Parathyroid adenoma (tissue), 2 donors: ENCODE results near the gene PRXL2B.
A peak's percentile ranks its signal among the peaks of the same experiment; 100 is the strongest.
"Not testable (repeated sequence)": the region's sequence is repeated elsewhere in the genome, so short reads cannot be mapped to it uniquely, and the experiment has no call there.

Experiments
- H2AFZ ChIP-seq: fragments of 300-600 bp; sonication (generic); one replicate; pipeline ENCODE4 v1.7.0; 2017; ENCODE audit warnings: antibody characterized with exemption, mild to moderate bottlenecking
- H3K27ac ChIP-seq: fragments of 300-600 bp; sonication (generic); one replicate; pipeline ENCODE4 v1.7.0; 2017
- H3K27me3 ChIP-seq: fragments of 300-600 bp; sonication (generic); one replicate; pipeline ENCODE4 v1.7.0; 2017; ENCODE audit warnings: low read length; ENCODE audit not compliant: control insufficient read depth, insufficient read depth
- H3K36me3 ChIP-seq: fragments of 300-600 bp; sonication (generic); one replicate; pipeline ENCODE4 v1.7.0; 2017; ENCODE audit warnings: low read length; ENCODE audit not compliant: control insufficient read depth, insufficient read depth
- H3K4me1 ChIP-seq: fragments of 300-600 bp; sonication (generic); one replicate; pipeline ENCODE4 v1.7.0; 2017; ENCODE audit warnings: control low read depth
- H3K4me2 ChIP-seq: fragments of 300-600 bp; sonication (generic); one replicate; pipeline ENCODE4 v1.7.0; 2017; ENCODE audit warnings: low read length
- H3K4me3 ChIP-seq: fragments of 300-600 bp; sonication (generic); one replicate; pipeline ENCODE4 v1.7.0; 2017; ENCODE audit warnings: low read depth, low read length
- H3K79me2 ChIP-seq: fragments of 300-600 bp; sonication (generic); one replicate; pipeline ENCODE4 v1.7.0; 2017; ENCODE audit warnings: control low read depth
- H3K9ac ChIP-seq: fragments of 300-600 bp; sonication (generic); one replicate; pipeline ENCODE4 v1.7.0; 2017; ENCODE audit warnings: mild to moderate bottlenecking
- H3K9me3 ChIP-seq: fragments of 300-600 bp; sonication (generic); one replicate; pipeline ENCODE4 v1.7.0; 2017; ENCODE audit warnings: low read length; ENCODE audit not compliant: control insufficient read depth
- CTCF ChIP-seq: fragments of 300-600 bp; sonication (generic); IDR thresholded peaks from one replicate; pipeline ENCODE4 v1.7.0; 2017; ENCODE audit warnings: antibody characterized with exemption, mild to moderate bottlenecking
- donor health status: primary hyperparathyroidism.

The PRXL2B gene

DNA sequence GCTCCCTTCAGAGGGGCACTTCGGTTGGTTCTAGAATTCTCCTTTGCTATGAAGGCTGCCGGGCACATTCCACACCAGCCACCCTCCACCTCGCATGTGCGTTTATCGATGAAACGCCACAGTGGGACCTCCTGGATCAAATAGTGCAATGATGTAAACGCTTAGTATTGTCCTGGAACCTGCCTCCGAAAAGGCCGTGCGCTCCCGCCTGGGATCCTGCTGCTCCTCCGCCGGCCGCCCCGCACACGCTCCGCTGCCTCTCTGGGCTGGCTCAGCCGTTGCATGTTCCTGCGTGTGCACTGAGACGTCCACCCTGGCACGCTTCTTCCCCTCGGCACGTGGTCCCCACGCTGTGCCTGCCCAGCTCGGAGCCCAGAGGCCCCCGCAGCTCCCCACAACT, 34.4 kb upstream of the PRXL2B start:
- Histone ChIP-seq H3K36me3 (no peaks in the 10 kb centered on the region), H3K9ac (no peak overlapping the region), H3K4me3 (no peak overlapping the region), H3K27ac (no peak overlapping the region), H3K27me3 (no peaks in the 10 kb centered on the region), H3K9me3 (no peaks in the 10 kb centered on the region), H2AFZ (no peak overlapping the region), H3K4me1 (peaks cover 9% of the 10 kb centered on the region), H3K4me2 (no peak overlapping the region), H3K79me2 (no peaks in the 10 kb centered on the region)
- TF ChIP-seq CTCF = no peak

DNA sequence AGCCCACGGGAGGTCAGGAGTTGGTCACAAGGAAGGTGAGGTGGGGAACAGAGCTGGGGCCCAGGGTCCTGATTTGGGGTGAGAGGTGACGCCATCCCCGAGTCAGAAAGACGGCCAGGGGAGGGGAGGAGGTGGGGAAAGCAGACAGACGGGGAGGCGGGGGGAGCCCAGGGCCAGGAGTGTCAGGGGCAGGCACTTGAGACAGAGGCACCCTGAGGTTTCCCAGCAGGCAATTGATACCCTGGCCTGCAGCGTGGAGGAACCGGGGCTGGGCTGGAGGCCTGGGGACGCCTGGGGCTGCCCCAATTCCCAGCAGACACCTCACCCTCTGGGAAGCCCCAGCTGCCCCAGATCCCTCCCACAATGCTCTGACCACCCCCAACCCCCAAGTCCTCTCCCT, 33.5 kb upstream of the PRXL2B start:
- not testable (repeated sequence) for H2AFZ ChIP-seq, H3K4me2 ChIP-seq, H3K27ac ChIP-seq, H3K36me3 ChIP-seq, H3K79me2 ChIP-seq, H3K9me3 ChIP-seq, H3K9ac ChIP-seq, H3K4me3 ChIP-seq, H3K27me3 ChIP-seq
- peaks cover 11% of the 10 kb centered on the region for H3K4me1 ChIP-seq

GRCh38 chr1:2553871-2554620, 32.5 kb upstream of the PRXL2B start:
- Histone ChIP-seq H3K9ac (no peak overlapping the region), H3K4me1 (peaks cover 6% of the 10 kb centered on the region), H2AFZ (no peak overlapping the region), H3K27me3 (no peaks in the 10 kb centered on the region), H3K4me2 (no peak overlapping the region), H3K79me2 (no peaks in the 10 kb centered on the region), H3K4me3 (no peak overlapping the region), H3K36me3 (no peaks in the 10 kb centered on the region), H3K9me3 (no peaks in the 10 kb centered on the region), H3K27ac (no peak overlapping the region)
- TF ChIP-seq CTCF = no peak

GRCh38 chr1:2554621-2555387, 31.8 kb upstream of the PRXL2B start:
- peak overlapping the region; percentile 95 for H3K27ac ChIP-seq
- H3K9me3 ChIP-seq = no peaks in the 10 kb centered on the region
- H3K79me2 ChIP-seq = no peaks in the 10 kb centered on the region
- H3K27me3 ChIP-seq = no peaks in the 10 kb centered on the region
- H3K4me3 ChIP-seq = no peak overlapping the region
- no peak overlapping the region for H3K9ac ChIP-seq
- H3K4me1 ChIP-seq = peaks cover 4% of the 10 kb centered on the region
- H3K36me3 ChIP-seq = no peaks in the 10 kb centered on the region
- H2AFZ ChIP-seq = no peak overlapping the region
- peak; percentile 28 for TF ChIP-seq CTCF
- H3K4me2 ChIP-seq = no peak overlapping the region

DNA sequence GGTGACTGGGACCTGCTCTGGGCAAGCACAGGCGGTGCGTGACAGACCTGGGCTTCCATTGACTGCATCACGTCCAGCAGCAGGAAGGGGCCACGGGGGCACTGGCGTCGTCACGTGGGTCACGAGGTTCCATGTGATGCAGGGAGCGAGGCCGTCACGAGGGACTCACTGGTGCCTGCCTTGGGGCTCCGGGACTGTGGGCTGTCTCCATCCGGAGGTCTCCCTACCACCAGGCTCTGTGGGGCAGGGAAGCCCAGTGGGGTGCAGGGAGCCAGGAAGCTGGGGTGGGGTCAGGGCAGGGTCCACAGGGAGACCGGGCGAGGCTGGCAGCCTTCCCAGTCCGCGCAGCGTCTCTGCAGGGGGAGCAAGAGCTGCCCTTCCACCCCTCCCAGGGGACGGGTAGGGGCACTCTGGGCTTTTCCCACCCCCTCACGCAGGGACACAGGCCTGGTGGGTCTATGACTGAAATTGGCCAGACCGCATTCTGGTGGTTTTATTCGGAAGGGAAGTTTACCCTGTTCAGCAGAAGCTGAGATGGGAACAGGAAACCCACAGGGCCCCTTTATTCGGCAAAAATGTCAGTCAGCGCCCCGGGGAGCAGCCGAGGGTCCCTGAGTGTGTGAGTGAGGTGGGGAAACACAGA, 30.8 kb upstream of the PRXL2B start:
- H2AFZ ChIP-seq = peak overlapping the region; percentile 74
- no peaks in the 10 kb centered on the region for H3K36me3 ChIP-seq
- peak overlapping the region; percentile 84 for H3K4me3 ChIP-seq
- TF ChIP-seq CTCF = no peak
- no peaks in the 10 kb centered on the region for H3K79me2 ChIP-seq
- H3K9me3 ChIP-seq = no peaks in the 10 kb centered on the region
- peak overlapping the region; percentile 99 for H3K4me2 ChIP-seq
- peak overlapping the region; percentile 95 for H3K27ac ChIP-seq
- H3K4me1 ChIP-seq = peaks cover 4% of the 10 kb centered on the region
- H3K27me3 ChIP-seq = no peaks in the 10 kb centered on the region
- H3K9ac ChIP-seq = no peak overlapping the region
